GM12878 (cell line): Measurements from ENCODE around the gene NHERF2. TPM values are rescaled to one million over a fixed set of nuclear protein-coding genes. Genes with fewer than 3 reads are reported as not detected.

ENCODE experiments used
- ASH2L ChIP-seq: fragments of 300-600, 200-600 bp; sonication (generic); IDR thresholded peaks from 2 replicates; pipeline ENCODE4 v1.6.1; 2017; ENCODE audit warnings: low read depth, mild to moderate bottlenecking, borderline replicate concordance
- CHD1 ChIP-seq: IDR thresholded peaks from 2 replicates; pipeline ENCODE4 v1.6.1; 2012; ENCODE audit warnings: low read depth, low read length, improper control_type of control experiment
- EZH2 ChIP-seq: IDR thresholded peaks from 2 replicates; pipeline ENCODE4 v1.6.1; 2012; ENCODE audit warnings: low read depth, mild to moderate bottlenecking, control low read depth, inconsistent platforms, low read length, borderline replicate concordance; ENCODE audit not compliant: control insufficient read depth
- HDAC2 ChIP-seq: fragments of 200-600 bp; sonication (generic); IDR thresholded peaks from 2 replicates; pipeline ENCODE4 v1.6.1; 2017
- IKZF1 ChIP-seq: fragments of 450-650 bp; conservative IDR thresholded peaks from 2 replicates; pipeline ENCODE4 v1.6.1; 2017; ENCODE audit warnings: antibody characterized with exemption, mild to moderate bottlenecking
- IRF4 ChIP-seq: IDR thresholded peaks from 2 replicates; pipeline ENCODE4 v1.6.1; 2011; ENCODE audit warnings: low read depth, low read length
- KDM1A ChIP-seq: fragments of 200-600 bp; sonication (generic); IDR thresholded peaks from 2 replicates; pipeline ENCODE4 v1.6.1; 2016; ENCODE audit warnings: borderline replicate concordance
- KLF5 ChIP-seq: fragments of 450-650 bp; IDR thresholded peaks from 2 replicates; pipeline ENCODE4 v1.6.1; 2014; ENCODE audit warnings: mild to moderate bottlenecking; ENCODE audit not compliant: partially characterized antibody
- MEF2B ChIP-seq: fragments of 450-650 bp; IDR thresholded peaks from 2 replicates; pipeline ENCODE4 v1.6.1; 2018; ENCODE audit warnings: mild to moderate bottlenecking, moderate library complexity; ENCODE audit not compliant: partially characterized antibody, poor library complexity, severe bottlenecking
- NR2C2 ChIP-seq: IDR thresholded peaks from 2 replicates; pipeline ENCODE4 v1.6.1; 2011; ENCODE audit warnings: borderline replicate concordance, low read depth; ENCODE audit not compliant: control insufficient read depth, insufficient read length
- POLR2AphosphoS2 ChIP-seq: IDR thresholded peaks from 2 replicates; pipeline ENCODE4 v1.6.1; 2011; ENCODE audit warnings: low read depth, mild to moderate bottlenecking, low read length, improper control_type of control experiment, moderate library complexity
- RCOR1 ChIP-seq: conservative IDR thresholded peaks from 2 replicates; pipeline ENCODE4 v1.6.1; 2012; ENCODE audit warnings: low read depth, low read length, improper control_type of control experiment
- SREBF1 ChIP-seq: IDR thresholded peaks from 2 replicates; pipeline ENCODE4 v1.6.1; 2012; ENCODE audit warnings: mild to moderate bottlenecking, low read length
- SREBF2 ChIP-seq: IDR thresholded peaks from 2 replicates; pipeline ENCODE4 v1.6.1; 2012; ENCODE audit warnings: mild to moderate bottlenecking, low read length
- TAF1 ChIP-seq: IDR thresholded peaks from 2 replicates; pipeline ENCODE4 v1.6.1; 2011; ENCODE audit warnings: mild to moderate bottlenecking, low read depth, low read length, borderline replicate concordance
- TCF12 ChIP-seq: IDR thresholded peaks from 2 replicates; pipeline ENCODE4 v1.6.1; 2011; ENCODE audit warnings: low read depth, mild to moderate bottlenecking, low read length
- WRNIP1 ChIP-seq: IDR thresholded peaks from 2 replicates; pipeline ENCODE4 v1.6.1; 2011; ENCODE audit warnings: low read depth, low read length, improper control_type of control experiment, borderline replicate concordance
- polyA plus RNA-seq, 11 experiments: library from polyadenylated mRNA; depleted of rRNA in 4 of 11; unstranded in 6 of 11; stranded (reverse) in 5 of 11; fragments of >200 nt; fragmentation: Nextera tagmentation in 4 of 11; fragmentation: Illumina TruSeq in 1 of 11; extraction: Ambion mirVana in 4 of 11; extraction: Trizol in 1 of 11; gene quantifications; 1 replicate in 1 of 11; 2 replicates in 10 of 11; pipeline versions ENCODE4 v1.2.1 to v1.2.3, GENCODE V29; 2011 to 2016; ENCODE audit warnings: inconsistent platforms in 2 of 11, missing spikeins in 2 of 11, low read depth in 1 of 11
- total RNA-seq, 4 experiments: library from RNA; depleted of rRNA in 3 of 4; stranded (reverse); fragments of >200 nt in 3 of 4; fragmentation: Illumina TruSeq in 1 of 4; extraction: Trizol in 1 of 4; gene quantifications; 2 replicates each; pipeline versions ENCODE4 v1.2.1 to v1.2.3, GENCODE V29; 2013 to 2021
- TF ChIP-seq, protein P1 (sequence below): IDR thresholded peaks from 2 replicates; pipeline ENCODE4 v1.6.1; 2012; ENCODE audit warnings: mild to moderate bottlenecking, low read depth, low read length
- TF ChIP-seq, protein P2 (sequence below): fragments of 450-650 bp; IDR thresholded peaks from 2 replicates; pipeline ENCODE4 v1.6.1; 2017; ENCODE audit warnings: mild to moderate bottlenecking, moderate library complexity
- TF ChIP-seq, protein P3 (sequence below): IDR thresholded peaks from 2 replicates; pipeline ENCODE4 v1.6.1; 2012; ENCODE audit warnings: low read depth, low read length, improper control_type of control experiment
- TF ChIP-seq, protein P4 (sequence below): fragments of 150-350 bp; IDR thresholded peaks from 2 replicates; pipeline ENCODE4 v1.6.1; 2016; ENCODE audit warnings: low read depth, low read length

The NHERF2 gene
- total and polyA plus RNA-seq, 10 of the 15 experiments (the other 5 are each of a cell fraction or from before 2014, with no cell fraction given): 0.05 to 0.31 (median 0.08) TPM; not detected in 4

DNA sequence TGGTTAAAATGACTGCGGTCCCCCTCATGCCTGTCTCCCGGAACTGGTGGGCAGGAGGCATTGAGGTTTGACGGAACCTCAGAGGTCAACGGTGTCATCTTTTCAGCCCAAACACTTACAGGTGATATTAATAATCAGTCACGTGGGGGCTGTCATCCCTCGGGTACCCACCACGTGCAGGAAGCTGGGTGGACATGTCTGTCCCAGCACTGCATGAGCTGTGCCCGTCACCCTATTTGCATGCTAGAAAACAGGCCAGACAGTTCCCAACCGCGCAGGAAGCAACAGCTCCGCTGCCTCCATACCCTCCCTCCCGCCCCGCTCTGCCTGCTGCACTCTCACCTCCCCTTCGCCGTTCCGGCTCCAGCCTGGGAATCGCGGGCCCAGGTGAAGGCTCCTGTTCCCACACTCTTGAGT lies 35.6 kb upstream of the NHERF2 start (continued):
- TF ChIP-seq, protein P1, sequence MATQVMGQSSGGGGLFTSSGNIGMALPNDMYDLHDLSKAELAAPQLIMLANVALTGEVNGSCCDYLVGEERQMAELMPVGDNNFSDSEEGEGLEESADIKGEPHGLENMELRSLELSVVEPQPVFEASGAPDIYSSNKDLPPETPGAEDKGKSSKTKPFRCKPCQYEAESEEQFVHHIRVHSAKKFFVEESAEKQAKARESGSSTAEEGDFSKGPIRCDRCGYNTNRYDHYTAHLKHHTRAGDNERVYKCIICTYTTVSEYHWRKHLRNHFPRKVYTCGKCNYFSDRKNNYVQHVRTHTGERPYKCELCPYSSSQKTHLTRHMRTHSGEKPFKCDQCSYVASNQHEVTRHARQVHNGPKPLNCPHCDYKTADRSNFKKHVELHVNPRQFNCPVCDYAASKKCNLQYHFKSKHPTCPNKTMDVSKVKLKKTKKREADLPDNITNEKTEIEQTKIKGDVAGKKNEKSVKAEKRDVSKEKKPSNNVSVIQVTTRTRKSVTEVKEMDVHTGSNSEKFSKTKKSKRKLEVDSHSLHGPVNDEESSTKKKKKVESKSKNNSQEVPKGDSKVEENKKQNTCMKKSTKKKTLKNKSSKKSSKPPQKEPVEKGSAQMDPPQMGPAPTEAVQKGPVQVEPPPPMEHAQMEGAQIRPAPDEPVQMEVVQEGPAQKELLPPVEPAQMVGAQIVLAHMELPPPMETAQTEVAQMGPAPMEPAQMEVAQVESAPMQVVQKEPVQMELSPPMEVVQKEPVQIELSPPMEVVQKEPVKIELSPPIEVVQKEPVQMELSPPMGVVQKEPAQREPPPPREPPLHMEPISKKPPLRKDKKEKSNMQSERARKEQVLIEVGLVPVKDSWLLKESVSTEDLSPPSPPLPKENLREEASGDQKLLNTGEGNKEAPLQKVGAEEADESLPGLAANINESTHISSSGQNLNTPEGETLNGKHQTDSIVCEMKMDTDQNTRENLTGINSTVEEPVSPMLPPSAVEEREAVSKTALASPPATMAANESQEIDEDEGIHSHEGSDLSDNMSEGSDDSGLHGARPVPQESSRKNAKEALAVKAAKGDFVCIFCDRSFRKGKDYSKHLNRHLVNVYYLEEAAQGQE: no peak
- TF ChIP-seq WRNIP1 (no peak), CHD1 (no peak), ASH2L (no peak), KDM1A (no peak), RCOR1 (no peak), KLF5 (no peak), MEF2B (peak; percentile 82), TCF12 (0 out of 2 replicates have a peak, but pooled peaks have one; percentile 9), NR2C2 (no peak), SREBF2 (no peak), TAF1 (0 out of 2 replicates have a peak, but pooled peaks have one; percentile 23), EZH2 (no peak), HDAC2 (no peak), SREBF1 (no peak), IKZF1 (peak; percentile 40; the same call in 1 of the 2 replicates), IRF4 (0 out of 2 replicates have a peak, but pooled peaks have one; percentile 5), POLR2AphosphoS2 (no peak)
- TF ChIP-seq, protein P2, sequence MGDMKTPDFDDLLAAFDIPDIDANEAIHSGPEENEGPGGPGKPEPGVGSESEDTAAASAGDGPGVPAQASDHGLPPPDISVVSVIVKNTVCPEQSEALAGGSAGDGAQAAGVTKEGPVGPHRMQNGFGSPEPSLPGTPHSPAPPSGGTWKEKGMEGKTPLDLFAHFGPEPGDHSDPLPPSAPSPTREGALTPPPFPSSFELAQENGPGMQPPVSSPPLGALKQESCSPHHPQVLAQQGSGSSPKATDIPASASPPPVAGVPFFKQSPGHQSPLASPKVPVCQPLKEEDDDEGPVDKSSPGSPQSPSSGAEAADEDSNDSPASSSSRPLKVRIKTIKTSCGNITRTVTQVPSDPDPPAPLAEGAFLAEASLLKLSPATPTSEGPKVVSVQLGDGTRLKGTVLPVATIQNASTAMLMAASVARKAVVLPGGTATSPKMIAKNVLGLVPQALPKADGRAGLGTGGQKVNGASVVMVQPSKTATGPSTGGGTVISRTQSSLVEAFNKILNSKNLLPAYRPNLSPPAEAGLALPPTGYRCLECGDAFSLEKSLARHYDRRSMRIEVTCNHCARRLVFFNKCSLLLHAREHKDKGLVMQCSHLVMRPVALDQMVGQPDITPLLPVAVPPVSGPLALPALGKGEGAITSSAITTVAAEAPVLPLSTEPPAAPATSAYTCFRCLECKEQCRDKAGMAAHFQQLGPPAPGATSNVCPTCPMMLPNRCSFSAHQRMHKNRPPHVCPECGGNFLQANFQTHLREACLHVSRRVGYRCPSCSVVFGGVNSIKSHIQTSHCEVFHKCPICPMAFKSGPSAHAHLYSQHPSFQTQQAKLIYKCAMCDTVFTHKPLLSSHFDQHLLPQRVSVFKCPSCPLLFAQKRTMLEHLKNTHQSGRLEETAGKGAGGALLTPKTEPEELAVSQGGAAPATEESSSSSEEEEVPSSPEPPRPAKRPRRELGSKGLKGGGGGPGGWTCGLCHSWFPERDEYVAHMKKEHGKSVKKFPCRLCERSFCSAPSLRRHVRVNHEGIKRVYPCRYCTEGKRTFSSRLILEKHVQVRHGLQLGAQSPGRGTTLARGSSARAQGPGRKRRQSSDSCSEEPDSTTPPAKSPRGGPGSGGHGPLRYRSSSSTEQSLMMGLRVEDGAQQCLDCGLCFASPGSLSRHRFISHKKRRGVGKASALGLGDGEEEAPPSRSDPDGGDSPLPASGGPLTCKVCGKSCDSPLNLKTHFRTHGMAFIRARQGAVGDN: peak; percentile 89
- TF ChIP-seq, protein P3, sequence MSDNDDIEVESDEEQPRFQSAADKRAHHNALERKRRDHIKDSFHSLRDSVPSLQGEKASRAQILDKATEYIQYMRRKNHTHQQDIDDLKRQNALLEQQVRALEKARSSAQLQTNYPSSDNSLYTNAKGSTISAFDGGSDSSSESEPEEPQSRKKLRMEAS: peak; percentile 96
- TF ChIP-seq, protein P4, sequence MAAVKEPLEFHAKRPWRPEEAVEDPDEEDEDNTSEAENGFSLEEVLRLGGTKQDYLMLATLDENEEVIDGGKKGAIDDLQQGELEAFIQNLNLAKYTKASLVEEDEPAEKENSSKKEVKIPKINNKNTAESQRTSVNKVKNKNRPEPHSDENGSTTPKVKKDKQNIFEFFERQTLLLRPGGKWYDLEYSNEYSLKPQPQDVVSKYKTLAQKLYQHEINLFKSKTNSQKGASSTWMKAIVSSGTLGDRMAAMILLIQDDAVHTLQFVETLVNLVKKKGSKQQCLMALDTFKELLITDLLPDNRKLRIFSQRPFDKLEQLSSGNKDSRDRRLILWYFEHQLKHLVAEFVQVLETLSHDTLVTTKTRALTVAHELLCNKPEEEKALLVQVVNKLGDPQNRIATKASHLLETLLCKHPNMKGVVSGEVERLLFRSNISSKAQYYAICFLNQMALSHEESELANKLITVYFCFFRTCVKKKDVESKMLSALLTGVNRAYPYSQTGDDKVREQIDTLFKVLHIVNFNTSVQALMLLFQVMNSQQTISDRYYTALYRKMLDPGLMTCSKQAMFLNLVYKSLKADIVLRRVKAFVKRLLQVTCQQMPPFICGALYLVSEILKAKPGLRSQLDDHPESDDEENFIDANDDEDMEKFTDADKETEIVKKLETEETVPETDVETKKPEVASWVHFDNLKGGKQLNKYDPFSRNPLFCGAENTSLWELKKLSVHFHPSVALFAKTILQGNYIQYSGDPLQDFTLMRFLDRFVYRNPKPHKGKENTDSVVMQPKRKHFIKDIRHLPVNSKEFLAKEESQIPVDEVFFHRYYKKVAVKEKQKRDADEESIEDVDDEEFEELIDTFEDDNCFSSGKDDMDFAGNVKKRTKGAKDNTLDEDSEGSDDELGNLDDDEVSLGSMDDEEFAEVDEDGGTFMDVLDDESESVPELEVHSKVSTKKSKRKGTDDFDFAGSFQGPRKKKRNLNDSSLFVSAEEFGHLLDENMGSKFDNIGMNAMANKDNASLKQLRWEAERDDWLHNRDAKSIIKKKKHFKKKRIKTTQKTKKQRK: no peak
